ENCODE data around the gene PPM1M.

- TF ChIP-seq EZH2phosphoT487 (IDR thresholded peaks at IDR 0.05; ENCODE audit: insufficient read depth, low read depth), result no peak
- TF ChIP-seq EZH2 (IDR thresholded peaks at IDR 0.05; ENCODE audit: insufficient read depth, poor library complexity, severe bottlenecking), result no peak
Measured at GRCh38 chr3:52262447-52262846, 16.9 kb downstream of the PPM1M start.
